MCF 10A (cell line): ENCODE results near the gene HNRNPH1. TPM values are rescaled to one million over a fixed set of nuclear protein-coding genes. Genes with fewer than 3 reads are reported as not detected.

ENCODE experiments used
- BruUV-seq: library from RNA; stranded (reverse); fragments of 400-500 nt; replicated peaks from 2 replicates; lab custom pipeline; 2021; lab: Mats Ljungman, UMichigan
- CTCF ChIA-PET: fragments of 300-600 bp; sonication (Branson Sonifier 250); formaldehyde crosslinking; extraction: SDS; loops from one replicate; lab custom pipeline; 2021; ENCODE audit warnings: antibody characterized with exemption, inconsistent platforms; lab: Yijun Ruan, JAX
- POLR2A ChIA-PET: fragments of 300-600, 350-650 bp; sonication (Branson Sonifier 250); formaldehyde crosslinking; extraction: SDS; loops from one replicate; lab custom pipeline; 2020; ENCODE audit warnings: antibody characterized with exemption, inconsistent platforms; lab: Yijun Ruan, JAX
- DNase-seq: peaks from one replicate; pipeline ENCODE4 v3.0.0-alpha.2; 2018; ENCODE audit not compliant: unreplicated experiment
- H3K27ac Mint-ChIP-seq: one replicate; pipeline ENCODE4 v1.8.0; 2022; ENCODE audit warnings: mild to moderate bottlenecking, low read depth, mixed read lengths; ENCODE audit not compliant: unreplicated experiment
- H3K27me3 Mint-ChIP-seq: one replicate; pipeline ENCODE4 v1.8.0; 2022; ENCODE audit warnings: mixed read lengths; ENCODE audit not compliant: insufficient read depth, unreplicated experiment
- H3K36me3 Mint-ChIP-seq: one replicate; pipeline ENCODE4 v1.8.0; 2022; ENCODE audit warnings: mild to moderate bottlenecking, moderate library complexity, mixed read lengths; ENCODE audit not compliant: insufficient read depth, unreplicated experiment
- H3K4me1 Mint-ChIP-seq: one replicate; pipeline ENCODE4 v1.8.0; 2022; ENCODE audit warnings: mixed read lengths; ENCODE audit not compliant: insufficient read depth, unreplicated experiment
- H3K4me3 Mint-ChIP-seq: one replicate; pipeline ENCODE4 v1.8.0; 2022; ENCODE audit warnings: mild to moderate bottlenecking, moderate library complexity, mixed read lengths; ENCODE audit not compliant: unreplicated experiment
- H3K9me3 Mint-ChIP-seq: one replicate; pipeline ENCODE4 v1.8.0; 2022; ENCODE audit warnings: mixed read lengths; ENCODE audit not compliant: unreplicated experiment
- intact Hi-C: fragments of 100-400 bp; cut with micrococcal nuclease; formaldehyde crosslinking; loops from 2 replicates; pipeline ENCODE4 v1.14.1; 2022
- total RNA-seq: library from RNA; stranded (reverse); gene quantifications from 2 replicates; pipeline ENCODE4 v1.2.3, GENCODE V29; 2022
- TF ChIP-seq, protein P1 (sequence below): fragments of 200-600 bp; IDR thresholded peaks from one replicate; pipeline ENCODE4 v1.8.0; 2022; ENCODE audit warnings: antibody characterized with exemption, mild to moderate bottlenecking; ENCODE audit not compliant: unreplicated experiment

HNRNPH1 gene
- total RNA-seq, 1 experiment from 2014 or later = 907 TPM

DNA sequence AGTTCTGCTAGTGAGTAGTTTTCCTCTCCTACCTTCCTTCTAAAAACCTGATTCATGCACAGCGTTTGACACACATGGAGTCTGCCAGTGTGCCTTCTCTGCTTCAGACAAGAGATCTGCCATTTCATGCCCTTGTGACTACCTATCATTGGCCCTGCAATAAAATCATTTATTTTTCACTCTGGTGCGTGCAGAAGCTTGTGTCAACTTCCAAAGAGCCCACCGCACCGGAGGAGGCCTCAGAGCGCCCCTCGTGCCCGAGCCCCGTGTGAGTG is 13.7 kb downstream of the HNRNPH1 start:
- BruUV-seq = no TSS peak
- no peaks in the 10 kb centered on the region for H3K9me3 Mint-ChIP-seq
- peaks cover 14% of the 10 kb centered on the region for H3K4me1 Mint-ChIP-seq
- H3K36me3 Mint-ChIP-seq = peaks cover 96% of the 10 kb centered on the region
- H3K27ac Mint-ChIP-seq = no peak overlapping the region
- H3K4me3 Mint-ChIP-seq = no peak overlapping the region
- CTCF ChIA-PET = interaction anchor here (0.7 kb wide), 1 partner anchor 51 kb away, joined by 3 read pairs; no protein-coding TSS in a partner anchor
- H3K27me3 Mint-ChIP-seq = no peaks in the 10 kb centered on the region
- intact Hi-C loops = no loop called here
- POLR2A ChIA-PET = interaction anchor here (0.5 to 12.2 kb wide), 4 partner anchors 8 to 225 kb away, joined by 3 to 197 read pairs (median 3); partner anchors contain the start of gene HNRNPH1
- TF ChIP-seq, protein P1, sequence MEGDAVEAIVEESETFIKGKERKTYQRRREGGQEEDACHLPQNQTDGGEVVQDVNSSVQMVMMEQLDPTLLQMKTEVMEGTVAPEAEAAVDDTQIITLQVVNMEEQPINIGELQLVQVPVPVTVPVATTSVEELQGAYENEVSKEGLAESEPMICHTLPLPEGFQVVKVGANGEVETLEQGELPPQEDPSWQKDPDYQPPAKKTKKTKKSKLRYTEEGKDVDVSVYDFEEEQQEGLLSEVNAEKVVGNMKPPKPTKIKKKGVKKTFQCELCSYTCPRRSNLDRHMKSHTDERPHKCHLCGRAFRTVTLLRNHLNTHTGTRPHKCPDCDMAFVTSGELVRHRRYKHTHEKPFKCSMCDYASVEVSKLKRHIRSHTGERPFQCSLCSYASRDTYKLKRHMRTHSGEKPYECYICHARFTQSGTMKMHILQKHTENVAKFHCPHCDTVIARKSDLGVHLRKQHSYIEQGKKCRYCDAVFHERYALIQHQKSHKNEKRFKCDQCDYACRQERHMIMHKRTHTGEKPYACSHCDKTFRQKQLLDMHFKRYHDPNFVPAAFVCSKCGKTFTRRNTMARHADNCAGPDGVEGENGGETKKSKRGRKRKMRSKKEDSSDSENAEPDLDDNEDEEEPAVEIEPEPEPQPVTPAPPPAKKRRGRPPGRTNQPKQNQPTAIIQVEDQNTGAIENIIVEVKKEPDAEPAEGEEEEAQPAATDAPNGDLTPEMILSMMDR = no peak
- DNase-seq = no peak

DNA sequence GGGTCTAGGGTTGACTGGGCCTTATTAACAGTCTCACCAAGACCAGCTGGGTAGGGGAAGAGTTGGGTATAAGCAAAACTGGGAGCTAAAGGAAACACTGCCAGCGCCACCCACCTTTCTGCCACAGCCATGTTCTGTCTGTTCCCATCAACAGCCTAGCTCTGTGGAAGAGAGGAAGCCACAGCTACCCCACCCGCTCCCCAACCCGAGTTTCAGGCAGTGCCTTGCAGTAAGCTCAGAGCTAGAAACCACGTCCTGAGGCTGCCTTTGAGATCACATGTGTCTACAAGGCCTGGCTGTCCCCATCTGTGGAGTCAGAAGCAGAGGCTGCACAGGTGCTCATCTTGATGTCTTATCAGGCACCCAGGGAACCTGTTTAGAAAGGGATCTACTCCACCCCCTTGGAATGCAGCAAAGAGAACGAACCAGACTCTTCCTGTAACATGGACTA is 15.3 kb downstream of the HNRNPH1 start:
- TF ChIP-seq, protein P1 = no peak
- no peak for DNase-seq
- H3K27me3 Mint-ChIP-seq = no peaks in the 10 kb centered on the region
- BruUV-seq = no TSS peak
- H3K27ac Mint-ChIP-seq = no peak overlapping the region
- no peaks in the 10 kb centered on the region for H3K9me3 Mint-ChIP-seq
- CTCF ChIA-PET = interaction anchor here (0.6 to 3.0 kb wide), 4 partner anchors 10 to 16 kb away, joined by 3 to 8 read pairs (median 5); partner anchors contain the start of gene HNRNPH1
- H3K36me3 Mint-ChIP-seq = peaks cover 96% of the 10 kb centered on the region
- no peak overlapping the region for H3K4me3 Mint-ChIP-seq
- H3K4me1 Mint-ChIP-seq = peaks cover 14% of the 10 kb centered on the region
- intact Hi-C loops = no loop called here
- POLR2A ChIA-PET = interaction anchor here (0.6 to 12.2 kb wide), 6 partner anchors 14 to 124 kb away, joined by 4 to 197 read pairs (median 4); partner anchors contain the start of gene HNRNPH1

DNA sequence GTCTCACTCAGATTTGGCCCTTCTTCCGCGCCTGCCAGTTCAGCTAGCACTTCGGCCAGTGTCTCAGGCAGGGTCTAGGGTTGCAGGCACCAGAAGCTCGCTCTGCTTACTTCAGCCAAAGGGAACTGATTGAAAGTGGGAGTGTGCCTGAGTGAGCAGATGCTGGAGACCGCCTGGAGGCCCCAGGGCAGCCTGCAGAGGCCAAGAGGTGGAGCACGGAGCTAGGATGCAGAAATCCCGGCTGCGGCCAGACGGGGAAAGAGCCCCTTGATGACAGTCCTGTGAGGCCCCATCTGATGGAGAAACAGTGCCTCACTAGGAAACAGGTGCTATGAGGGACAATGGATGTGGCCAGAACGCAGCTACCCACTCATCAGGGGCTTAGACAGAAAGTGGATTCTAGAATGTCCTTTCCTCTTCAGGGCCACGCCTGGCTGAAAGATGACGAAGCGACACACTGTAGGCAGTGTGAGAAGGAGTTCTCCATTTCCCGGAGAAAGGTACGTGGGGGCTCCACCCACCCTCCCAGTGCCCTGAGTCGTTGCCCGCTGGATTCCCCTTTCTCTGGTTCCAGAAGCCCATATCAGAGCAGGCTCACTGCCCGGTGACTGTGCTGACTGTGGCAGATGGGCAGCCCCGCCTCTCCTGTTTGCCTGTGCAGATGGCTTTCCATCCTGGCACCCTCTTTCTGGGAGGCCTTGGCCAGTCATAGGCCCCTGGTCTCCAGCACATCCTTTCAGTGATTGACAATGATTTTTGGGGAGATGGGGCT is 16.1 kb downstream of the HNRNPH1 start:
- H3K9me3 Mint-ChIP-seq = no peaks in the 10 kb centered on the region
- ChIA-PET POLR2A (interaction anchor here (0.6 to 12.2 kb wide), 5 partner anchors 11 to 48 kb away, joined by 4 to 197 read pairs (median 4); partner anchors contain the start of gene HNRNPH1), CTCF (interaction anchor here (0.6 to 3.0 kb wide), 3 partner anchors 15 to 62 kb away, joined by 3 to 8 read pairs (median 3); partner anchors contain the start of gene HNRNPH1)
- H3K27me3 Mint-ChIP-seq = no peaks in the 10 kb centered on the region
- peaks cover 96% of the 10 kb centered on the region for H3K36me3 Mint-ChIP-seq
- peak overlapping the region; percentile 39 for H3K27ac Mint-ChIP-seq
- DNase-seq = no peak
- peaks cover 8% of the 10 kb centered on the region for H3K4me1 Mint-ChIP-seq
- TF ChIP-seq, protein P1 = no peak
- intact Hi-C loops = no loop called here
- no TSS peak for BruUV-seq
- no peak overlapping the region for H3K4me3 Mint-ChIP-seq

- peak overlapping the region; percentile 39 for H3K27ac Mint-ChIP-seq
- H3K9me3 Mint-ChIP-seq = no peaks in the 10 kb centered on the region
- H3K4me3 Mint-ChIP-seq = no peak overlapping the region
- POLR2A ChIA-PET = interaction anchor here (0.6 to 12.2 kb wide), 6 partner anchors 8 to 47 kb away, joined by 3 to 197 read pairs (median 4); partner anchors contain the start of gene HNRNPH1
- no TSS peak for BruUV-seq
- CTCF ChIA-PET = interaction anchor here (3.0 kb wide), 1 partner anchor 17 kb away, joined by 8 read pairs; the partner anchor contains the start of gene HNRNPH1
- TF ChIP-seq, protein P1 = no peak
- DNase-seq = no peak
- intact Hi-C loops = no loop called here
- no peaks in the 10 kb centered on the region for H3K27me3 Mint-ChIP-seq
- H3K36me3 Mint-ChIP-seq = peaks cover 96% of the 10 kb centered on the region
- H3K4me1 Mint-ChIP-seq = peaks cover 8% of the 10 kb centered on the region
These were observed 16.6 kb downstream of the HNRNPH1 start for GRCh38 chr5:179606910-179607159.
